Activated CD8-positive, alpha-beta memory T cell treated with anti-CD3 and anti-CD28 coated beads for 48 hours (primary cell): ENCODE measurements around the gene SRPX.

Source experiments
- DNase-seq, 3 experiments: peaks; one replicate each; pipeline ENCODE4 v3.0.0-alpha.2; 2020; ENCODE audit warnings: low read depth in 2 of 3, low spot score in 2 of 3

SRPX gene

DNA sequence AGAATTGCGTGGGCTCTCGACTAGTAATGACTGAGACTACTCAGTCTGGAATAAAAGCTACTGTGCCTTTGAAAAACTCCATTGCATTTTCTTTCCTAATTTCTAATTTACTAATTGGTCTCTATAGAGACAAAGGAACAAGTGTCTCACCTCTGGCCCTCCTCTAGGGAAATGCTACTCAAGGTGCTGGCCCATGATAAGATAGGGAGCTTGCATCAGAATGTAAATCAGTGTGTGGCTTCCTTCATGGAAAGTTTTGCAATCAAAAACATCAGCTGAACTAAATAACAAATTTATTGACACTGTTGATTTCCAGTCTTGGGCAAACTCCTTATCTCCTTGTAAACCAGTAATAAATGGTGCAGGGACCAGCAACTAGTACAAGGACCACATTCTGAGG, 81.8 kb downstream of the SRPX start:
- DNase-seq: no peak

DNA sequence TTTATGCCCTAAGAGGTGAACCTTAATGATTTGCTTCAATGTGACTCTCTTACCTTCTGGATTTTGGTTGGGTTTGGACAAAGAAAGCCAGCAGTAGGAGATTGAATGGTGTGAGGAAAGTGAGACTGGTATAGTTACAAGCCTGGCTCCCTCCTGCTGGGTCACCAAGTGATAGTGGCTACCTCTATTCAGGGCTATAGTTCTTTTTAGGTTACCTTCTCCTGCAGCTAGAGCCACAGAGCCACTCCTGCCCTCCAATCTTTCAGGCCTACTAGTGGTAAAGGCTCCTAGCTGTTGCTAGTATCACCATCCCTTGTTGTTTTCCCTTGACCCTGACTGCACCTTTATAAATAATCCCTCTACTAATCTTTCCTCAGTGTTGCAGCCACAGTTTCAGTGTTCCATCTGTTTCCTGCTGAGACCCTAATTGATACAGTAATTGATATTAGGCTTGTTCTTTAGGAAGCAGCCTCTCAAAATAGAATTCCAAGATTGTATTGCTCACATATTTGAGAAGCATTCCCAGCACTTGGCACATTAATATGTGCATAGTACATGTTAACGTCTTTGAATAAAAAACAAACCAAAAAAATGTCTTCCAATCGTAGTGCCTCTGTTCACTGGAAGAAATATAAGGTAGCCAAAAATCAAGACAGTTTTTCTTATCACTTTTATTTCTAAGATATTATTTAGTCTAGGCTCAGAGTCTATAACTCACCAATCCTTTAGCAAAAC, 82.3 kb downstream of the SRPX start:
- no peak for DNase-seq

DNA sequence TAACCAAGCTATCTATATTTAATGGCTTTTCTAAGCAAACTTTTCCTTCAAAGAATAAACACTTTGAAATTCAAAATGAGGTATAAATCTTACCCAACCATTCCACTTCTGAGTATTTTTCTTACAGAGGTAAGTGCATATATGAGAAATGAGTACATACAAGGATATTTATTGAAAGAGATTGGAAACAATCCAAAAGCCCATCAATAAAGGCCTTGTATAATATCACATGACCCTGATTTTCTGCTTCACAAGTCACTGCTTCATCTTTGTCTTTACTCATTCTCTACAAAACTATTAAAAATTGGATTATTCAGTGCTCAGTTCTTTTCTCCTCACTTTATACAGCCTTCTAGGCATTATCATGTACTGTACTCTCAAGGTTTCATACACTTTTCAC, 91.3 kb downstream of the SRPX start:
- DNase-seq: no peak

DNA sequence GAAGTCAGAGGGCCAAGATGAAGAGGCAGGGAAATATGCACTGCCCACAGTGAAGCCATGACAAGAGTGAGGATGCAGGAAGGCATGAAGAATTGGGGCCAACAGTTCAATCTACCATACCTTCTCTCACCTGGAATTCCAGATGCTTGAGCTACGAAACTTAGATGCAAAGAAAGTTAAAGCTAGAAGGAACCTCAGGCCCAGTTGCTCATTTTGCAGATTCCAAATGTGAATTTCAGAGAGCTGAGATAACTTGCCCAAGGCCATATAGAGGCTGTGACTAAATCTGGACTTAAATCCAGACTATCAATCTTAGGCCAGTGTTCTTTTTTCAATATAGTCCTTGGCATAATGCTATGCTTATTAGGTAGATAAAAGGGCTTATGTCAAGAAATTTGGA, 92.7 kb downstream of the SRPX start:
- DNase-seq: no peak

DNA sequence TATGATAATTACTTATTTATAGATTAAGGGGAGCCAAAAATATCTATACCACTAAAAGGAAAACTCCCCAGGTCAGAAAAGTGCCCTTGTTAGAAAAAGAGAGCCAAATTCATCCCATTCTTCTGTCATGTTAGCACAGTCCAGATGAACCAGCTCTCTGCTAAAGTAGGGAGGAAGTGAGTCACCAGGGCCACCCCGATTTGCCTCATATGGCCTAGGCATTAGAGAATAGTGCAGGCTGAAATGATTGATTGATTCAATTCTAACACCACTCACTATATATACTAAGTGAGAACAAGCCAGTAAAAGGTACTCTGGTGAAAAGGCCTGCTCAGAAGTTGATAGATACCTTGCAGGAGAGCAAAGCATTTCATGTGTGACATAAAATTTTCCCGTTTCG, 94.5 kb downstream of the SRPX start:
- no peak for DNase-seq

DNA sequence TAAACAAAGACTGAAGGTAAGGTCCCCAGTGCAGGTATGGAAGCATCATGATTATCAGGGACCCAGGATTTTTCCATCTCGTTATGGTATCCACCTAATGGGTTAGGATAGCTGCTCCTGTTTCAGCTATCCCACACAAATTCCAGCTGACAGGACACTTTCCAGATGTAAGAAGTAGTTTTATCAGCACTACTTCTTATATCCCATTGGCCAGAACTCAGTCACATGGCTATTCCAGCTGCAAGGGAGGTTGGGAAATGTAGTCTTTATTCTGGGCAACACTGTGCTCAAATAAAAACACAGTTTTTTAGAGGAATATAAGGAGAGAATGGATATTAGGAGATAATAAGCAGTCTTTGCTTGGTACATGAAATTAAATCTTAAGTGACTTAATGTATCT, 96.7 kb downstream of the SRPX start:
- DNase-seq: no peak

DNA sequence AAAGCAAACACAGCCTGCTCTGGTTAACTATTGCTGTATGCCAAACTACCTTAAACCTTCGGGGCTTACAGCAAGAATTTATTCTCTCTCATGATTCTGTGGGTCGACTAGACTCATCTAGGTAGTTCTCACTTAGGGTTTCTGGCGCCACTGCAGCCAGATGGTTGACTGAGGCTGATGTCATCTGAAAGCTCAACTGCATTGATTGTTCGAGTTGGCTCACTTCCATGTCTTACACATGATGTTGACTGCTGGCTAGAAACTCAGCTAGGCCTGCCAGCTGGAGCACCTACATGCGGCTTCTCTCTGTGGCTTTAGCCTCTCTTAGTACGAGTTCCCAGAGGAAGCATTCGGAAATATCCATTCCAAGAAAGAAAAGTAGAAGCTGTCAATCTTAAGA, 103.2 kb downstream of the SRPX start:
- no peak for DNase-seq

DNA sequence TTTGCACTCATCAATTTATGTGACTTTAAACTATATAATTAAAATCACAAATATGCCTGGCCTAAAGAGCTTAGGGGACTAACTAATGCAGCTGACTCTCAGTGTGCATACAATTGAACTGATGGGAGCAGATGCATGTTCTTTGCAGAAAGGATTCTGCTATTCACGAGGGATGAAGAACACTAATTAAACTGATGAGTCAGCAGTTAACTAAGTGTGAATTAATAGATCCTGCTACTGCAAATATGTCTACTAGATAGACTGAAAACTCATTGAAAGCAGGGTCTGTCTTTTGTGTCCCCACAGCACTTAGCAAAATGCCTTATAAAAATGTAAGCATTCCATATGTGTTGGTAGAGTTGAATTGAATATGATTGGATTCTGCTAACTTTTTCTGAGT, 104.0 kb downstream of the SRPX start:
- DNase-seq: no peak

DNA sequence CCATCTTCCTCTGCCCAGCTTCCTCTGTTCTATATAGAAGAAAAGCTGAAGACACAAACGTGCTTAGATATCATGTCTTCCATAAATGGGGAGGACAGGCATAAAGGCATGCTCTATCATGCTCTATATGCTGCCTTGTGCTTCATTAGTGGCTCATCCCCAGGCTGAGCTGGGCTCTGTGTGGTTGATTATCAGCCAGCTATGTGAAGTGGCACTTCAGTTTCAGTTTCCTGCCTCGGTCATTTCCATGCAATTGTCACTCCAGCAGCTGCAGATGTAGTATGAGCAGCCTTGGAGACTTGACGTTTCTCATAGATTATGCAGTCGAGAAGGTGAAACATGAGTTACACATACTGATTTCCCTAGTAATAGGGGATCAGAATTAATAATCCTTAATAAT, 108.1 kb downstream of the SRPX start:
- no peak for DNase-seq

DNA sequence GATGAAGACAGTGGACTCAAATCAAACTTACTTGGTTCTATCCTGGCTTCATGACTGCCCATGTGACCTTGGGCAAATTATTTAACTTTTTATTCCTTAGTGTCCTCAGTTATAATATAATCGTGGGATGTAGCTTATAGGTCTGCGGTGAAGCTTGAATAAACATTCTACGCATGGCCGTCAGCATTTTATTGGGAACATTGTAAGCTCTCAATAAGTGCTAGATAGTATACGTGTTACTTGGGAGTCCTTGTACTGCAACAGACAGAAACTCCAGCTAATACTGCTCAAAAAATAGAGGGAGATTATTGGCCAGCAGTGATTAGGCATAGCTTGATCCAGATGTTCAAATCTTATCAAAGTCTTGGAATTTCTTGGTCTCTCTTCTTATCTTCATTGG, 109.5 kb downstream of the SRPX start:
- no peak for DNase-seq

DNA sequence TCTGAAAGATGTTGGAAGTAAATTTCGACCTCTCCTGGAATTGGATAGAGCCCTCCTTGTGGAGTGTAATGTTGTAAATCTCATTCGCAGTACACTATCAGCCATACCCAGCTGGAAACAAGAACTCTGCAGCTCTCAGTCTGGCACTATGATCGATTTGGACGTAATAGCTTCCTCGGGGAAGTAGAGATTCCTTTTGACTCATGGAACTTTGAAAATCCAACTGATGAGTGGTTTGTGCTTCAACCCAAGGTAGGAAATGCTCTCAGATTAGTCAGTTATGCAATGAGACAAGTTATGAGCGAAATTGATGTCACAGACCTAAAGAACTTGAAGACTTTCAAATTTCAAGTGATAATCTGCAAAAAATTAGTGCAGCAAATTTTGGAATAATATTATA, 110.4 kb downstream of the SRPX start:
- no peak for DNase-seq

DNA sequence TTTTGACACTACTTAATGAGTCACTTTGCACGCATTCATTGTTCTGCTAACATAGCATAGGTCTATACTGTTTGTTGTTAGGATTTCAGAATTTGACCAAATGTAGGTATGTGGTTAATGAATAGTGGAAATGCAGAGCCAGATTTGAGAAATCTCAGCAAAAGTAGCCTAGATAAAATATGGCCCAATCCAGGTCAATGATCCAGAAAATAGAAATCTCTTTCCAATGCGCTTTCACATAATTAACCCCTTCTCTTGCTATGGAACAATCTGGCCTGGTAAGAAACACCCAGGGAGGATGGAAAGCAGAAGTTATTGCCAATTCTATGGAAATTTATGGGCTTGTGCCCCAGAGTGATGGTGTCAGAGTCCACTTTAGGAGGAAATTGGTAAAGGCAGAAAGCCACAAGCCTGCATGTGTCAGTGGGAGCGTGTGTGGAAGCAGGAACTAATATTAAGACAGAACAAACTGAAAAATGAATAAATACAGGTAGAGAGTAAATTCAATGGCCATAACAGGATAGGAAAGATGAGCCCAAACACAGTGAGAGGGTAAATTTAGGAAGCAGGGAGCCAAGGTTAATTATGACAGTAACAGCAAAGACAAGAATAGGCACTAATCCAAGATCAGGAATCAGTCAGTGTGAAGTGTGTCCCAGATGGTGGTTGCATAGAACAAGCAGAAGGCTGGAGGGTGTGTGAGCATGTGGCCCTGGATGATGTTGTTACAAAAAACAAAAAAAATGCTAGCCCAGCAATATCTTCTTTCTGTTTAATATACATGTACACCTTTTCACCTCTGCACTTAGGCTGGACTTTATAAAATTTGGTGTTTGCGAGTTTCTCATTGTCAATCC, 111.4 kb downstream of the SRPX start:
- DNase-seq: no peak

DNA sequence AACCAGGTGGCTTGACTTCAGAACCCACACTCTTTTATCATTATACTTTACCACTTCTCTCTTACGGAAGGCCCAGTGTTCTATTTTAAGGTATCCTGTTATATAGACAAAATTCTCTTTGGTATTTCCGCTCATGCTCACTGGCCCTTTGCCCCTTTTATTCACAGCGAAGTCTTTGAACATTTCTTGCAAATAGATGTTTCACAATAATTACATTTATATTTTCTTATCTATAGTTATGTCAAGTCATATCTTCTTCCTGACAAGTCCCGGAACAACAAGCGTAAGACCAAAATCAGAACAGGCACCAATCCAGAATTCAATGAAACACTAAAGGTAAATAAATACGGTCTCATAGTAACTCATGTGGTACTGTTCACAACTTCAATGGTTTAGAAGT, 112.3 kb downstream of the SRPX start:
- DNase-seq: no peak

DNA sequence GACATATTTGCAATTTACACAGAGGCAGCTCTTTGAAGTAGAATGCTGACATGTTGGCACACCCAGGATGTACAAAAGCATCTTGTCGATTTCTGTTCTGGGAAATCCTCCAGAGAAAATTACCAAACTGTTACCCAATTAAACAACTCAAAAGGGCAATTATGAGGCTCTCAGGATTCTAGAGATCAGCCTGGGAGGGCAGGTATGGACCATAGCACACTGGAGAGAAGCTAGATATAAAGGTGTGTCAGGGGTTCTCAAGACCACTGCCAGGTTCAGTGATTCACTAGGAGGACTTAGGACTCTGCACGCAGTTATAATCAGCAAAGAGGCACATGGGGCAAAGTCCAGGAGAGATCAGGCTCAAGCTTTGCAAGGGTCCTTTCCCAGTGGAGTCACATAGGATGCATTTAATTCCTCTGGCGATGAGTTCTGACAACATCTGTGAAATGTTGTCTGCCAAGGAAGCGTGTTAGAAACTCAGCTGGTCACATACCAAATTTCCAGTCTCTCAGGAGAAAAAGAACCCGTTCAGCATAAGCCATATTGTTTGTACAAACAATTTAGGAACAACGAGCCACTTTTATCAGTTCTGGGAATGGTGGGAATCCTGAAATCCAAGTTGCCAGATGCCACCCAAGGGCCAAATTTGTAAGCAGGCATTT, 113.5 kb downstream of the SRPX start:
- no peak for DNase-seq

DNA sequence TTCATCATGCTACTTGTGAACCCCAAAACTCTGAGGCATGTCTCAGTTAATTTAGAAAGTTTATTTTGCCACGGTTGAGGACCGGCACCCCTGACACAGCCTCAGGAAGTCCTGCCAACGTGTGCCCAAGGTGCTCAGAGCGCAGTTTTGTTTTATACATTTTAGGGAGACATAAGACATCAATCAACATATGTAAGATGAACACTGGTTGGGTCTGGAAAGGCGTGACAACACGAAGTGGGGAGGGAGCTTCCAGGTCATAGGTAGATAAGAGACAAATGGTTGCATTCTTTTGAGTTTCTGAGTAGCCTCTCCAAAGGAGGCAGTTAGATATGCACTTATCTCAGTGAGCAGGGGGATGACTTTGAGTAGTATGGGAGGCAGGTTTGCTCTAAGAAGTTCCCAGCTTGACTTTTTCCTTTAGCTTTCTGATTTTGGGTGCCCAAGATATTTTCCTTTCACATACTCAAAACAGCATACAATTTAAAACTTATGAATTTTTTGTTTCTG, 115.4 kb downstream of the SRPX start:
- no peak for DNase-seq

DNA sequence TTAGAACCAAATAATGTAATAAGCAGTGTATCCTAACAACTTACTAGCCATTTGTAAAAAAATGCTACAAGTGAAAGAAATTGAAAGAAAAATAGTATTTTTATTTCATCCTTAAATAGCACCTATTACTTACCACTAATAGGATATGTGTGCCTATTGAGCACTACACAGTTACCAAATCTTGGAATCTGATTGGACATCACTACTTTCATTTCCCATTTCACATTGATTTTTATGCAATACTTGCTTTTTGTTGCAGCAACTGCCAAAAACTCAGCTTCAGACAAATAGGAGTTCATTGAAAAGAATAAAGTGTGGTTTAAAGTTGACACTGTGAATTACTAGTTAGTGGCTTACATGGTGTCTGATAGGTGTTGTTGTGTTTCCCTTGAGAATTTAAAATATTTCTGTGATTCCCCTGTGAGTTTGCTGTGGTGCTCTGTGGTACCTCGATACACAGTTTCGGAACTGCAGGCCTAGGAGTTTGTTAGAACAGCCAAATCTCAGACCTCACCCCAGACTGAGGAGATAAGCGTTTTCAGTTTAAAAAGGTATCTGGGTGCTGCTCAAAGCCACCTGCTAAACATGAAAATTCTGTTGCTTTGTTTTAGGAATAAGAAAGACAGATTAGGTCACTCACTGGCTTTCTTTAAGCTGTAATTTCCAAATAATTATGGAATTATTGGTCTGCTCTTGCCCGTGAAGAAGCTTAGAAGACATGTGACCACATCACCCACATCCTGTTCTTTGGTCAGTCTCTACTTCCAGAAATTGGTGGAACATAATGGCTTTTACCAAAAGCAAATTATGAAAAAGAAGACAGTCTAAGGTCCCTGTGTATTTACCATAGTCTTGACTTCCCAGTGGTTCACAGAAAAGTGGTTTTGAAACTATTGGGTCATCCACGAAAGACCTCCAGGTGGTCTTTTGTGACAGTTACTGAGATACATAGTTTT, 116.5 kb downstream of the SRPX start:
- DNase-seq: no peak

DNA sequence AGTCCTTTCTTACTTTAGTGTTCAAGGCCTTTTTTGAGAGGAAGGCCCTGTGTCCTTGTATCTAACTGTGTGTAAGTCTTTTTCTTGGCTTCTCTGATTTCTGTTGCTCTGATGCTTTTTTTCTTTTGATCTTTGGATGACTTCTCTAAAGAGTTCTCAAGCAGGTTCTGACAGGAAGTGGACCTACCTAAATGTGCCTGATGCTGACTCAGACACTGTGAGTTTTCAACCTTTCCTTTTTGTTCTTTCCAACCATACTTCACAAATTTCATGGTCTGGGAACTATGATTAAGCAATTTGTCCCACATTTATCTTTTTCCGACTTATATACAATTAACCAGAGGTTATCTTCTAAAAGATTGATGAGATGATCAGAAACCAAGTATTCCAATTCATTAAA, 117.8 kb downstream of the SRPX start:
- DNase-seq: no peak

DNA sequence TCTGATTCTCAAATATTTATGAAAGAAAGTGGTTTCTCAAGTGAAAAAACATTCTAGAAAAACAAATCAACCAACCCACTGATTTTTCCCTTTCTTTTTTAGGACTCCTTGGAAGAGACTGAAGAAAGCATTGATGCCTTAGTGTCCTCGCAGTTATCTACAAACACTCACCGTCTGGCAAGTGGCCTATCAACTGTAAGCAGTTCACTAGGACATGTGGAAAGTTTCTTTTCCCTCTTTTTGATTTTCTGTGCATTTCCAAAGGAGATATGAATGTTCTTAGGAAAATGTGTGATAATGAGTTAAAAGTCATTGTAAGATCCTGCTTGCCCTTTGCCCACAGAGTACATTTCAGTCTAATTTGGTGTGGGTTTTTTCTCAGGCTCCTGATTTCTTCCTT, 118.4 kb downstream of the SRPX start:
- no peak for DNase-seq

DNA sequence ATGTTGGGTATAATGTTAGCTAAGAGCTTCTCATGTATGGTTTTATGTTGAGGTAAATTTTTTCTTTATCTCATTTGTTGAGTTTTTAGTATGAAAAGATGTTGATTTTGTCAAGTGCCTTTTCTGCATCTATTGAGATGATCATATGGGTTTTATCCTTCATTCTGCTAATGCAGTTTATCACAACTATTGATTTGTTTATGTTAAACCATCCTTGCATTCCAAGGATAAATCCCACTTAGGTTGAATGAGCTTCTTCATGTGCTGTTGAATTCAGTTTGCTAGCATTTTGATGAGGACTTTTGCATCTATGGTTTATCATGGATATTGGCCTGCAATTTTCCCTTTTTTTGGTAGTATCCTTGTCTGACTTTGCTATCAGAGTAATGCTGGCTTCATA, 121.0 kb downstream of the SRPX start:
- no peak for DNase-seq
